HepG2 (cell line): ENCODE results near the gene PLD1. TPM values are rescaled to one million over a fixed set of nuclear protein-coding genes. Genes with fewer than 3 reads are reported as not detected.

Source experiments
- ATAC-seq: fragments of 200-7000 bp; cut with Tn5 transposase; 3 replicates; pipeline ENCODE4 v1.9.1; 2020; ENCODE audit warnings: mild to moderate bottlenecking, moderate library complexity
- BruUV-seq: library from RNA; stranded (reverse); fragments of 400-500 nt; replicated peaks from 2 replicates; lab custom pipeline; 2021; lab: Mats Ljungman, UMichigan
- CTCF ChIA-PET: fragments of 300-600 bp; formaldehyde crosslinking; extraction: SDS; loops from one replicate; lab custom pipeline; 2021; ENCODE audit warnings: low total read pairs, inconsistent platforms, low intra/inter-chr PET ratio; lab: Yijun Ruan, JAX
- POLR2A ChIA-PET: fragments of 350-600 bp; sonication (Branson Sonifier 250); formaldehyde crosslinking; loops from one replicate; lab custom pipeline; 2020; ENCODE audit warnings: antibody characterized with exemption, inconsistent platforms; lab: Yijun Ruan, JAX
- DNase-seq: peaks from one replicate; pipeline ENCODE4 v3.0.0-alpha.2; 2015; ENCODE audit warnings: low spot score
- FAIRE-seq: peaks from 3 replicates; lab custom pipeline; 2011; peaks lifted over from hg19 to GRCh38; lab: Jason Lieb, UNC
- H2AFZ ChIP-seq: one replicate; pipeline ENCODE4 v1.6.1; 2011; ENCODE audit warnings: low read length, inconsistent platforms
- H3K27ac ChIP-seq: fragments of 300-600 bp; 3 replicates; pipeline ENCODE4 v1.8.0; 2011; ENCODE audit warnings: mixed run types, mild to moderate bottlenecking, mixed read lengths, low read length, inconsistent platforms; ENCODE audit not compliant: insufficient read depth; ENCODE audit errors: extremely low read length
- H3K27me3 ChIP-seq, 2 experiments: fragments of 200-600 bp in 1 of 2; 2 replicates in 1 of 2; 3 replicates in 1 of 2; pipeline versions ENCODE4 v1.6.0 to v1.8.0; 2011; ENCODE audit warnings: low read length in 2 of 2, mild to moderate bottlenecking in 2 of 2, moderate library complexity in 2 of 2, inconsistent platforms in 1 of 2; ENCODE audit not compliant: insufficient read depth in 2 of 2, control insufficient read depth in 1 of 2
- H3K36me3 ChIP-seq, 2 experiments: fragments of 200-600 bp in 1 of 2; replicated peaks in 1 of 2; 2 replicates in 1 of 2; 3 replicates in 1 of 2; pipeline versions ENCODE4 v1.5.1 to v1.8.0; 2011; ENCODE audit warnings: low read length in 2 of 2, inconsistent platforms in 1 of 2; ENCODE audit not compliant: insufficient read depth in 2 of 2, control insufficient read depth in 1 of 2
- H3K4me1 ChIP-seq: 2 replicates; pipeline ENCODE4 v1.5.1; 2012; ENCODE audit warnings: low read length, inconsistent platforms; ENCODE audit not compliant: insufficient read depth
- H3K4me2 ChIP-seq: 2 replicates; pipeline ENCODE4 v1.6.0; 2011; ENCODE audit warnings: low read depth, low read length, inconsistent platforms
- H3K4me3 ChIP-seq, 3 experiments: fragments of 200-600 bp in 1 of 3; sonication (generic), shearing (Covaris generic) in 1 of 3; replicated peaks in 1 of 3; 2 replicates each; pipeline ENCODE4 v1.5.1; 2011 to 2016; ENCODE audit warnings: low read length in 3 of 3, inconsistent platforms in 2 of 3, low read depth in 2 of 3, mild to moderate bottlenecking in 2 of 3, control low read depth in 1 of 3, mixed read lengths in 1 of 3; ENCODE audit not compliant: insufficient read depth in 1 of 3
- H3K79me2 ChIP-seq: one replicate; pipeline ENCODE4 v1.6.1; 2011; ENCODE audit warnings: low read length, inconsistent platforms; ENCODE audit not compliant: insufficient read depth
- H3K9ac ChIP-seq: 2 replicates; pipeline ENCODE4 v1.6.0; 2011; ENCODE audit warnings: mild to moderate bottlenecking, low read depth, low read length, inconsistent platforms; ENCODE audit not compliant: insufficient read depth
- H3K9me3 ChIP-seq: 2 replicates; pipeline ENCODE4 v1.5.1; 2012; ENCODE audit warnings: mild to moderate bottlenecking, low read length
- H4K20me1 ChIP-seq: 2 replicates; pipeline ENCODE4 v1.6.0; 2011; ENCODE audit warnings: inconsistent platforms, mild to moderate bottlenecking, low read length, moderate library complexity; ENCODE audit not compliant: insufficient read depth
- SSRP1 ChIP-seq: IDR thresholded peaks from 2 replicates; pipeline ENCODE4 v1.6.1; 2016; ENCODE audit warnings: control low read depth
- ZFP90 ChIP-seq: sonication (generic); formaldehyde crosslinking; IDR thresholded peaks from 2 replicates; pipeline ENCODE4 v1.8.0; 2022; ENCODE audit warnings: missing genetic modification reagents, mild to moderate bottlenecking, inconsistent platforms, borderline replicate concordance
- ZNF224 ChIP-seq: sonication (generic); formaldehyde crosslinking; IDR thresholded peaks from 2 replicates; pipeline ENCODE4 v1.5.0; 2020; ENCODE audit warnings: mild to moderate bottlenecking, missing genetic modification reagents
- ZNF326 ChIP-seq: sonication (generic); formaldehyde crosslinking; IDR thresholded peaks from 2 replicates; pipeline ENCODE4 v1.4.0; 2020; ENCODE audit warnings: missing genetic modification reagents, borderline replicate concordance
- ZNF83 ChIP-seq: sonication (generic); formaldehyde crosslinking; IDR thresholded peaks from 2 replicates; pipeline ENCODE4 v1.4.0; 2020; ENCODE audit warnings: missing genetic modification reagents, mild to moderate bottlenecking, borderline replicate concordance
- WGBS: methylation state at CpG from one replicate; pipeline ENCODE4 v1.1.6; 2017; ENCODE audit warnings: low lambda C conversion rate; 5-methylcytosine and 5-hydroxymethylcytosine counted together
- in situ Hi-C: cut with HindIII; loops from 2 replicates; pipeline ENCODE4 v1.10.0; 2017; ENCODE audit warnings: low pct_unique_long_range_greater_than_20kb; ENCODE audit not compliant: extremely low pct_ligation_motif_present
- intact Hi-C: fragments of 100-400 bp; cut with micrococcal nuclease; formaldehyde crosslinking; loops from one replicate; pipeline ENCODE4 v1.10.0; 2022; ENCODE audit not compliant: unreplicated experiment
- polyA plus RNA-seq, 8 experiments: library from polyadenylated mRNA; depleted of rRNA in 3 of 8; stranded (reverse) in 7 of 8; unstranded in 1 of 8; fragments of >200 nt; fragmentation: Illumina TruSeq in 4 of 8; extraction: Trizol in 4 of 8; gene quantifications; 2 replicates each; pipeline versions ENCODE4 v1.2.1 to v1.2.3, GENCODE V29; 2011 to 2016; ENCODE audit warnings: low read depth in 4 of 8, missing spikeins in 1 of 8, mixed read lengths in 1 of 8; ENCODE audit not compliant: insufficient read depth in 1 of 8
- total RNA-seq, 5 experiments: library from RNA; depleted of rRNA; stranded (reverse); fragments of >200 nt; fragmentation: Illumina TruSeq; extraction: Trizol; gene quantifications; 2 replicates each; pipeline ENCODE4 v1.2.3, GENCODE V29; 2016; ENCODE audit warnings: low read depth in 1 of 5
- TF ChIP-seq, protein P1 (sequence below): sonication (generic); formaldehyde crosslinking; IDR thresholded peaks from 2 replicates; pipeline ENCODE4 v1.4.0; 2020; ENCODE audit warnings: missing genetic modification reagents
- TF ChIP-seq, protein P2 (sequence below): sonication (generic); formaldehyde crosslinking; IDR thresholded peaks from 2 replicates; pipeline ENCODE4 v1.9.0; 2021; ENCODE audit warnings: missing genetic modification reagents, borderline replicate concordance

PLD1 gene
- total and polyA plus RNA-seq, 2 of the 13 experiments (the other 11 are each of a cell fraction or from before 2014, with no cell fraction given) = 27.1 to 59.4 TPM

DNA sequence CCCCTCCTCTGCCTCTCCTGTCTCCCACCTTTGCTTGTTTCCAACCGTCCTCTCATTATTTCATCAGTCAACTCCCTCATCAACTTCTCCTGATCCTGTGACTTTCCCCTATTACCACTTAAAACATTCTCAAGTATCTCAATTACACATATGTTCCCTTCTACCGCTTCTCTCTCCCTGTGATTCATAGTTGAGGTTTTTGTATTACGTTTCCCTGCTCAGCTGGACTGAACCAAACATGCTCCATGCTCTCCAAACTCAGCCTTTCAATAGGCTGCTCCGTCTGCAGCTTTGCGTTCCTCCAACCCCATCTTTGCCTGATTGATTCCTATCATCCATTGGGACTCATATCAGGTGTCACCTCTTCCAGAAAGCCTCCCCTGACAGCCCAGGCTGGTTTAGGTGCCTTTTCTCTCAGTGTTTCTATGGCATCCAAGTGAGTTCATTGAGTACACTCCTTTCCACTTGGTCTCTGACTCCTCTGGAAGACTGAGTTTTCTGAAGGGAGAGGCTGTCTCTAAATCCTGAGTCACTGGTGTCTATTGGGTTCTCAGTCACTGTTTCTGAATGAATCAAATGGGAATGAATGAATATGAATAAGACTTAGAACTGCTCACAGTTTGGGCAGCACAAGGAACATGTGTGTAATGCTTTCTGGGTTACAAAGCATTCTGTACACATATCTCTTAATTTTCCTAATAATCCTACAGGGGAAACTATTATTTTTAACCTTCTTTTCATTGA, 56.4 kb downstream of the PLD1 start (continued):
- TF ChIP-seq, protein P1, sequence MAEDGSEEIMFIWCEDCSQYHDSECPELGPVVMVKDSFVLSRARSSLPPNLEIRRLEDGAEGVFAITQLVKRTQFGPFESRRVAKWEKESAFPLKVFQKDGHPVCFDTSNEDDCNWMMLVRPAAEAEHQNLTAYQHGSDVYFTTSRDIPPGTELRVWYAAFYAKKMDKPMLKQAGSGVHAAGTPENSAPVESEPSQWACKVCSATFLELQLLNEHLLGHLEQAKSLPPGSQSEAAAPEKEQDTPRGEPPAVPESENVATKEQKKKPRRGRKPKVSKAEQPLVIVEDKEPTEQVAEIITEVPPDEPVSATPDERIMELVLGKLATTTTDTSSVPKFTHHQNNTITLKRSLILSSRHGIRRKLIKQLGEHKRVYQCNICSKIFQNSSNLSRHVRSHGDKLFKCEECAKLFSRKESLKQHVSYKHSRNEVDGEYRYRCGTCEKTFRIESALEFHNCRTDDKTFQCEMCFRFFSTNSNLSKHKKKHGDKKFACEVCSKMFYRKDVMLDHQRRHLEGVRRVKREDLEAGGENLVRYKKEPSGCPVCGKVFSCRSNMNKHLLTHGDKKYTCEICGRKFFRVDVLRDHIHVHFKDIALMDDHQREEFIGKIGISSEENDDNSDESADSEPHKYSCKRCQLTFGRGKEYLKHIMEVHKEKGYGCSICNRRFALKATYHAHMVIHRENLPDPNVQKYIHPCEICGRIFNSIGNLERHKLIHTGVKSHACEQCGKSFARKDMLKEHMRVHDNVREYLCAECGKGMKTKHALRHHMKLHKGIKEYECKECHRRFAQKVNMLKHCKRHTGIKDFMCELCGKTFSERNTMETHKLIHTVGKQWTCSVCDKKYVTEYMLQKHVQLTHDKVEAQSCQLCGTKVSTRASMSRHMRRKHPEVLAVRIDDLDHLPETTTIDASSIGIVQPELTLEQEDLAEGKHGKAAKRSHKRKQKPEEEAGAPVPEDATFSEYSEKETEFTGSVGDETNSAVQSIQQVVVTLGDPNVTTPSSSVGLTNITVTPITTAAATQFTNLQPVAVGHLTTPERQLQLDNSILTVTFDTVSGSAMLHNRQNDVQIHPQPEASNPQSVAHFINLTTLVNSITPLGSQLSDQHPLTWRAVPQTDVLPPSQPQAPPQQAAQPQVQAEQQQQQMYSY (CRISPR knock-in tag) = no peak
- TF ChIP-seq ZNF326 (no peak), ZNF224 (no peak), ZFP90 (CRISPR knock-in tag) (no peak)
- TF ChIP-seq, protein P2, sequence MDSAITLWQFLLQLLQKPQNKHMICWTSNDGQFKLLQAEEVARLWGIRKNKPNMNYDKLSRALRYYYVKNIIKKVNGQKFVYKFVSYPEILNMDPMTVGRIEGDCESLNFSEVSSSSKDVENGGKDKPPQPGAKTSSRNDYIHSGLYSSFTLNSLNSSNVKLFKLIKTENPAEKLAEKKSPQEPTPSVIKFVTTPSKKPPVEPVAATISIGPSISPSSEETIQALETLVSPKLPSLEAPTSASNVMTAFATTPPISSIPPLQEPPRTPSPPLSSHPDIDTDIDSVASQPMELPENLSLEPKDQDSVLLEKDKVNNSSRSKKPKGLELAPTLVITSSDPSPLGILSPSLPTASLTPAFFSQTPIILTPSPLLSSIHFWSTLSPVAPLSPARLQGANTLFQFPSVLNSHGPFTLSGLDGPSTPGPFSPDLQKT = no peak
- TF ChIP-seq, all 625 proteins: peak for 0

DNA sequence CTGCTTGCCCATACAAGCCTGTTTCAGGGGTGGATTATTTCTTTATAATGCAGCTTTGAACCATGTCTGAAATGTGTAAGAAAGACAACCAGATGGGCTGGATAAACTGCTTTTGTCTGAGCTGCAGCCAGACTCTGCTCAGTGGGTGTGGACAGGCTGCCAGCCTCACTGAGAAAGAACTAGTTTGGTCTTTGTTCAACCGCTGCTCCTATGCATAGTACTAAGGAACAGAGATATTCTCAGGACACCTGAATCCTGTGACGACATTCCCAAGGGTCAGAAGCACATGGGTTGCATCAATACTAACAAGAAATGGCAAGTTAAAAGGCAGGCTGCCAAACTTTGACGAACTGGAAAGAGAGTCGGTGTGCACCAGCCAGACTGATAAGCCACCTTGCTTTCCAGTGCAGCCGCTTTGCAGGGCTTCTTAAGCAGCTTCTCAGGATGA, 57.2 kb downstream of the PLD1 start:
- BruUV-seq = no TSS peak
- FAIRE-seq = no peak

More for the DNA sequence above, 57.2 kb downstream of the PLD1 start:
- H4K20me1 ChIP-seq = peaks cover 70% of the 10 kb centered on the region
- no peak overlapping the region for H3K27ac ChIP-seq
- H3K4me1 ChIP-seq = peaks cover 10% of the 10 kb centered on the region; the same call in 1 of the 2 replicates
- ChIA-PET POLR2A (no interaction called here), CTCF (no interaction called here)
- intact Hi-C loops = no loop called here
- H2AFZ ChIP-seq = no peak overlapping the region
- no peak for DNase-seq
- ATAC-seq = peak; percentile 53
- 82% methylated on average over 5 of the region's 5 CpGs for WGBS
- in situ Hi-C loops = no loop called here
- no peak overlapping the region for H3K4me3 ChIP-seq
- TF ChIP-seq SSRP1 (CRISPR knock-in tag) (peak; percentile 45; the same call in 1 of the 2 replicates), ZNF83 (no peak)
- H3K4me2 ChIP-seq = no peak overlapping the region
- no peaks in the 10 kb centered on the region for H3K27me3 ChIP-seq
- peaks cover 0 to 7% of the 10 kb centered on the region in 2 experiments; a peak in 1 of 5 replicates for H3K36me3 ChIP-seq
- H3K9me3 ChIP-seq = no peaks in the 10 kb centered on the region
- H3K79me2 ChIP-seq = peaks cover 94% of the 10 kb centered on the region
- no peak overlapping the region for H3K9ac ChIP-seq
